Subcutaneous adipose tissue (tissue), 4 donors: Measurements from ENCODE around the gene RGS13. TPM values are rescaled to one million over a fixed set of nuclear protein-coding genes. Genes with fewer than 3 reads are reported as not detected.

ENCODE experiments used
- CTCF ChIP-seq: fragments of 450-650 bp; IDR thresholded peaks from one replicate; pipeline ENCODE4 v1.5.1; 2016; ENCODE audit warnings: low read depth, mild to moderate bottlenecking, control low read depth, antibody characterized with exemption, moderate library complexity
- total RNA-seq, 4 donors: library from RNA; depleted of rRNA; stranded (reverse); fragments of >200 nt; gene quantifications; one replicate each; pipeline ENCODE4 v1.1.0, GENCODE V29; 2016

The RGS13 gene
- total RNA-seq, 4 donors from 2014 or later, result 0.19 to 1.4 (median 1.0) TPM

GRCh38 chr1:192689459-192689858, 53.5 kb downstream of the RGS13 start:
- TF ChIP-seq CTCF, result no peak

GRCh38 chr1:192691041-192691440, 55.1 kb downstream of the RGS13 start:
- TF ChIP-seq CTCF, result no peak

- no peak for TF ChIP-seq CTCF
Observed at GRCh38 chr1:192696082-192696481, 60.1 kb downstream of the RGS13 start.

- no peak for TF ChIP-seq CTCF
Observed at GRCh38 chr1:192697771-192698170, 61.8 kb downstream of the RGS13 start.

- TF ChIP-seq CTCF, result no peak
Observed at GRCh38 chr1:192698731-192699130, 62.8 kb downstream of the RGS13 start.

GRCh38 chr1:192700834-192701271, 64.9 kb downstream of the RGS13 start:
- TF ChIP-seq CTCF, result no peak

GRCh38 chr1:192702212-192702902, 66.4 kb downstream of the RGS13 start:
- TF ChIP-seq CTCF, result no peak
